IPS-15b (cell line): Measurements from ENCODE around the gene PIM2.

ENCODE experiments used
- H3K27me3 ChIP-seq: one replicate; pipeline ENCODE4 v1.6.1; 2013; ENCODE audit warnings: low read length; ENCODE audit not compliant: control insufficient read depth, insufficient read depth
- H3K36me3 ChIP-seq: one replicate; pipeline ENCODE4 v1.6.1; 2013; ENCODE audit warnings: low read length; ENCODE audit not compliant: control insufficient read depth, insufficient read depth
- H3K4me1 ChIP-seq: one replicate; pipeline ENCODE4 v1.6.1; 2013; ENCODE audit warnings: mild to moderate bottlenecking, low read length; ENCODE audit not compliant: control insufficient read depth, insufficient read depth
- H3K4me3 ChIP-seq: one replicate; pipeline ENCODE4 v1.5.1; 2013; ENCODE audit warnings: low read depth, low read length
- H3K9ac ChIP-seq: one replicate; pipeline ENCODE4 v1.6.1; 2013; ENCODE audit warnings: low read depth, mild to moderate bottlenecking, low read length
- H3K9me3 ChIP-seq: one replicate; pipeline ENCODE4 v1.6.1; 2013; ENCODE audit warnings: mild to moderate bottlenecking, low read length; ENCODE audit not compliant: control insufficient read depth, insufficient read depth

Gene PIM2

DNA sequence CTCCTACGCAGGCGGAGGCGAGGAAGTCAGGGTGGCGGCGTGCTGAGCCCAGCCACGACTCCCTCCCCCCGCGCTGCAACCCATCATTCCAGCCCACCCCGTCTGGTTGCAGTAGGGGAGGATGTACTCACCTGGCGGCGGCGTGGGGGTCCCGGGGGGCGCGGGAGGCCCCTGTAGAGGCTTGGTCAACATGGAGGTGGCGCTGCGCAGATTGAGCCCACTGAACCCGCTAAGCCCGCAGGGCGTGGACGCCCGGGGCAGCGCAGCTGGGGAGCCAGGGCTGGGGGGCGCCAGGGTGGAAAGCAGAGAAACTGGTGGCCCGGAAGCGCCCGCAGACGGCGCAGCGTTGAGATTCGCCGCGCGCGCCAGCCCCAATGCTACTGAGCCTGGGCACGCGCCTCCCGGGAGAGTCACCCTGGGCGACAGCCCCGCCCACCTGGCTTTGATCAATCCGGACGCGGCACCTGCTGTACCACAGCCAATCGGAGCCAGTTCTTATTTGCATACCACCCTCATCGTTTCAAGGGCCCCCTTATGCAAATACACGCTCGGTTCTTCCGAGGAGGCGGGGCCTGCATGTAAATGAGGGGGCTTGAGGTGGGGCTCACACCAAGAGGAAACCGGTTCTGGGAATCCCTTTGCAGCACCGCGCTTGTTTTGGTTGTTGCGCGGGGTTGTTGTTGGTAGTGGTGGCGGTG is at the start of gene PIM2:
Gene PIM2 (minus strand): TSS at position 382 of the 698 bp plus-strand sequence. CDS start 190 bp downstream, at position 192.
- peaks cover 13% of the 10 kb centered on the region for H3K4me1 ChIP-seq
- peak within 1 kb of the TSS; percentile 94 for H3K9ac ChIP-seq
- peaks cover 3% of the 10 kb centered on the region for H3K9me3 ChIP-seq
- H3K27me3 ChIP-seq = no peaks in the 10 kb centered on the region
- peaks cover 42% of the 10 kb centered on the region for H3K36me3 ChIP-seq
- H3K4me3 ChIP-seq = peak within 1 kb of the TSS; percentile 94

DNA sequence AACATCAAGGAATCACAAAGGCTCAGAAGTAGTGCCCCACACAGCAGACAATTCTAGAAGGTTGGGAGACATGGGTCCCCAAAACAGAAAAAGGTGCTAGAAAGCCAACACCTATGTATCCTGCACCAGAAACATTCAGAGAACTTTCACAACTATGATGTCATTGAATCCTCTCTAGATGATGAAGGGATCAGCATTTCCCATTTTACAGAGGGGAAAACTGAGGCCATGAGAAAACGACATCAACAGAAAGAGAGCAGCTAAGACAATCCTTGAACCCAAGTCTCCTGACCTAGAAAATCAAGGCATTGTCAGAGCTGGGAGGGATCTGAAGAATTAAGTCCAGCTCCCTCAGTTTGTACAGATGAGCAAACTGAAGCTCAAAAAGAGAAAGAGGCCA is 49.6 kb upstream of the PIM2 start:
- H3K4me1 ChIP-seq = no peaks in the 10 kb centered on the region
- no peaks in the 10 kb centered on the region for H3K27me3 ChIP-seq
- H3K9ac ChIP-seq = no peak overlapping the region
- H3K9me3 ChIP-seq = no peaks in the 10 kb centered on the region
- peaks cover 14% of the 10 kb centered on the region for H3K36me3 ChIP-seq
- H3K4me3 ChIP-seq = no peak overlapping the region

GRCh38 chrX:48966796-48967579 is 48.2 kb upstream of the PIM2 start:
- Histone ChIP-seq H3K36me3 (peaks cover 14% of the 10 kb centered on the region), H3K9ac (no peak overlapping the region), H3K4me1 (no peaks in the 10 kb centered on the region), H3K9me3 (no peaks in the 10 kb centered on the region), H3K27me3 (no peaks in the 10 kb centered on the region), H3K4me3 (no peak overlapping the region)

GRCh38 chrX:48965959-48966358 is 47.1 kb upstream of the PIM2 start:
- Histone ChIP-seq H3K27me3 (no peaks in the 10 kb centered on the region), H3K9me3 (no peaks in the 10 kb centered on the region), H3K4me3 (no peak overlapping the region), H3K9ac (no peak overlapping the region), H3K36me3 (peaks cover 17% of the 10 kb centered on the region), H3K4me1 (no peaks in the 10 kb centered on the region)

GRCh38 chrX:48961585-48962091 is 42.8 kb upstream of the PIM2 start:
- Histone ChIP-seq H3K9ac (no peak overlapping the region), H3K4me1 (peaks cover 4% of the 10 kb centered on the region), H3K27me3 (no peaks in the 10 kb centered on the region), H3K4me3 (no peak overlapping the region), H3K9me3 (no peaks in the 10 kb centered on the region), H3K36me3 (peaks cover 11% of the 10 kb centered on the region)

DNA sequence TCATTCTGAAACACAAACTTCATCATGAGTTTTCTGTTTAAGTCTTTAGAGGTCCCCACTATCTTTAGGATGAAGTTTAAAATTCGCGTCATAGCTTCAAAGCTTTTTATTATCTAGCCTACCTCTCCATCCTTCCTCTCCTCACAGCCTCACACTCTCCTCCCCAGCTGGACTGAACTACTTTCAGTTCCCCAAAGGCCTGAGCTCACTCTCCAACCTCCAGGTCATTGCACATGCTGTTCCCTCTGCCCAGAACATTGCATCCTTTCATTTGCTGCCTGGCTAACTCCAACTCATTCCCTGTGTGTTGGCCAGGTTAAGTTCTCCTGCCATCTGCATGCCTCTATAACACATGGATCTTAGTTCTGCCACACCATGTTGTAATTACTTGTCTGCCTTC is 41.5 kb upstream of the PIM2 start:
- Histone ChIP-seq H3K4me3 (no peak overlapping the region), H3K9ac (no peak overlapping the region), H3K36me3 (peaks cover 5% of the 10 kb centered on the region), H3K27me3 (no peaks in the 10 kb centered on the region), H3K9me3 (no peaks in the 10 kb centered on the region), H3K4me1 (peaks cover 7% of the 10 kb centered on the region)

GRCh38 chrX:48958635-48959094 is 39.8 kb upstream of the PIM2 start:
- peaks cover 7% of the 10 kb centered on the region for H3K4me1 ChIP-seq

DNA sequence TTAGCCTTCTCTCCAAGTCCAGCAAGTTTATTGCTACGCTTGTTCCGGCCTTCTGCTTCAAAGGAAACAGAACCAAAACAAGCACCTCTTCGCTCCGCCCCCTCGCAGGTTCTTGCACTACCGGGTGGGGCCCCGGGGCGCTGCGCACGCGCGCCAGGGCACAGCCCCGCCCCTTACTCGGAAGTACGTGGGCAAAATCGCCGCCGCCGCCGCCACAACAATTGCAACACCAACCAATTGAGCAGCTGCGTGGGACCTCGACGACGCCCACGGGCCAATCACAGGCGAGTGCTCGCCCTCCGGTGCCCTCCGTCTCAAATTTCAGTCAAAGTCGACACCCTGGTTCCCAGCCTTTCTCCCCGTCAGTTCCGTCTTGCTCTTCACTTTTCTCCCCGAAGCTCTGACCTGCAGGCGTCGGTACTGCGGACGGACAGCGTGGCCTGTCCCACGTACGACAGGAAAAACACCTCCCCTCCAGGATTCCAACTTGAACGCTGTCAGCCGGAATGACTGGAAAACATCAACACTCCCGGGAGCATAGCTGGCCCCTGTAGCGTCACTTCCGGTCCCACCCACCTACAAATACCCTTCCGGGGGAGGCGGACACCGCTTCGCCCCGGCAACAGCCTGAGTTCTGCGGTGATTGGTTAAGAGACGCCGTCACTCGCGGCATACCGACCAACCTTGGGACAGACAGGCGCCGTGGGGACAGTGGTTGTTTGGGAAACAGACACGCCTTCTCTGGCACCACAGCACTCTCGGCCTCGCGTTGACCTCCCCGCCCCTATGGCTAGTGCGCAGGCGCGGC is 39.2 kb upstream of the PIM2 start:
- H3K4me3 ChIP-seq = peak overlapping the region; percentile 96
- H3K9me3 ChIP-seq = no peaks in the 10 kb centered on the region
- peaks cover 7% of the 10 kb centered on the region for H3K4me1 ChIP-seq
- no peaks in the 10 kb centered on the region for H3K27me3 ChIP-seq
- peak overlapping the region; percentile 82 for H3K9ac ChIP-seq
- peaks cover 13% of the 10 kb centered on the region for H3K36me3 ChIP-seq

More at GRCh38 chrX:48958635-48959094, 39.8 kb upstream of the PIM2 start:
- Histone ChIP-seq H3K9ac (peak overlapping the region; percentile 37), H3K4me3 (peak overlapping the region; percentile 96), H3K27me3 (no peaks in the 10 kb centered on the region), H3K9me3 (no peaks in the 10 kb centered on the region), H3K36me3 (peaks cover 13% of the 10 kb centered on the region)

DNA sequence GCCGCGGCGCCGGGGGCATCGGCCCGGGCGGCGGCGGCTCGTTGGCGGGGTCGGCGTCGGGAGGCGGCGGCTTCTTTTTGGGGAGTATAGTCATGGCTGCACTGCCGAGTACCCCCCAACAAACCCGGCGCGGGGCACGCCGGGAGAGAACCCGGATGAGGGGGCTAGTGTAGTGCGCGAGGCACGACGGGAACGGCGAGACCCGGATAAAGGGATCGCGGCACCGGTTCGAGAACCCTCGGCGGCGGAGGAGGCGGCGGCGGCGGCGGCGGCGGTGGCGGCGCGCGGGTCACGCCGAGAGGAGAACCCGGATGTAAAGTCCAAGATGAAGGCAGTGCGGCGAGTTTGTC is 38.6 kb upstream of the PIM2 start, which contains the start of gene OTUD5:
Gene OTUD5 (minus strand): TSS at position 131 of the 350 bp plus-strand sequence. CDS start 37 bp downstream, at position 94.
- Histone ChIP-seq H3K27me3 (no peaks in the 10 kb centered on the region), H3K36me3 (peaks cover 13% of the 10 kb centered on the region), H3K9ac (peak within 1 kb of the TSS; percentile 82), H3K4me3 (peak within 1 kb of the TSS; percentile 96), H3K4me1 (peaks cover 7% of the 10 kb centered on the region), H3K9me3 (no peaks in the 10 kb centered on the region)

- Histone ChIP-seq H3K4me1 (peaks cover 7% of the 10 kb centered on the region), H3K4me3 (peak overlapping the region; percentile 48), H3K27me3 (no peaks in the 10 kb centered on the region), H3K36me3 (peaks cover 11% of the 10 kb centered on the region), H3K9me3 (no peaks in the 10 kb centered on the region), H3K9ac (peak overlapping the region; percentile 70)
Measured at GRCh38 chrX:48956728-48957414, 38.0 kb upstream of the PIM2 start.

DNA sequence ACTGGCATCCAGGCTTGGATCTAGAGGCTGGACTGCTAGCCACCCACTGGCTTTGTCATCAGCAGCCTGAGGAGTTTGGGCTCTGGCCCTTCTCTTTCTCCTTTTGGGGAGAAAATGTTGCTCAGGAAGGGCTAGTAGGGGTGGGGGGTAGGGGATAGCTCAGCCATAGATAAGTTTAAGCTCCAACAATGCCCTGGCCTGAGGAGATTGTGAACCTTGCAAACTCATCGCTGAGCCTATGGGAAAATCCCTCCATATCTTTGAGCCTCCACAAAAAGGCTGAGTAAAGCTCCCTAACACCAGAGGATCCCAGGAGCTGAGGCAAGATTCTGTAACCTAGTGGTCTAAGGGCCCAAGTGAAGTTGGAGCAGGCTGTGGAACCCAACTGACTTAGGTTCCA is 29.8 kb upstream of the PIM2 start:
- no peaks in the 10 kb centered on the region for H3K36me3 ChIP-seq
- H3K4me1 ChIP-seq = no peaks in the 10 kb centered on the region
- H3K9ac ChIP-seq = no peak overlapping the region
- no peaks in the 10 kb centered on the region for H3K27me3 ChIP-seq
- no peaks in the 10 kb centered on the region for H3K9me3 ChIP-seq
- H3K4me3 ChIP-seq = no peak overlapping the region
